SH-SY5Y (cell line): ENCODE measurements around the gene PNPLA2.

Experiments used
- GATA2 ChIP-seq: IDR thresholded peaks from 2 replicates; pipeline ENCODE4 v1.6.1; 2011; ENCODE audit warnings: mild to moderate bottlenecking, low read depth, low read length
- GATA3 ChIP-seq: IDR thresholded peaks from 2 replicates; pipeline ENCODE4 v1.6.1; 2011; ENCODE audit warnings: low read depth, mild to moderate bottlenecking, low read length, moderate library complexity

GRCh38 chr11:797296-798092, 21.2 kb upstream of the PNPLA2 start:
- TF ChIP-seq GATA2 (no peak), GATA3 (no peak)
